ENCODE measurements around the gene NSD1. TPM values are rescaled to one million over a fixed set of nuclear protein-coding genes. Genes with fewer than 3 reads are reported as not detected.
A peak's percentile ranks its signal among the peaks of the same experiment; 100 is the strongest.

The NSD1 gene
- total RNA-seq, 1 donor, result 53.2 TPM

GRCh38 chr5:177194268-177194667 is 60.7 kb downstream of the NSD1 start:
- peak; percentile 79 for DNase-seq (ENCODE audit: insufficient read length, low spot score, missing footprints)
- no peaks in the 10 kb centered on the region for H3K9me3 ChIP-seq (ENCODE audit: low read depth, low read length)
- peaks cover 9% of the 10 kb centered on the region for H4K20me1 ChIP-seq (ENCODE audit: insufficient read depth, low read length)
- peaks cover 48% of the 10 kb centered on the region for H3K36me3 ChIP-seq (ENCODE audit: insufficient read depth, low read length)
- H3K4me2 ChIP-seq (ENCODE audit: insufficient read depth, low read length), result no peak overlapping the region
- H3K27ac ChIP-seq (ENCODE audit: low read depth, low read length), result peak overlapping the region; percentile 83
- H3K27me3 ChIP-seq (ENCODE audit: insufficient read depth, low read length), result no peaks in the 10 kb centered on the region
- no peak overlapping the region for H3K4me3 ChIP-seq (ENCODE audit: insufficient read depth, low read length)
- H3K79me2 ChIP-seq (ENCODE audit: insufficient read depth, low read length), result peaks cover 53% of the 10 kb centered on the region
- H3K4me1 ChIP-seq (ENCODE audit: insufficient read depth, low read length), result peaks cover 14% of the 10 kb centered on the region
- TF ChIP-seq CTCF (IDR thresholded peaks at IDR 0.05; ENCODE audit: extremely low read depth, low read depth, low read length), result no peak
- H2AFZ ChIP-seq (ENCODE audit: low read length), result no peak overlapping the region

GRCh38 chr5:177195307-177195952 is 61.9 kb downstream of the NSD1 start:
- Histone ChIP-seq H3K79me2 (ENCODE audit: insufficient read depth, low read length) (peaks cover 50% of the 10 kb centered on the region), H4K20me1 (ENCODE audit: insufficient read depth, low read length) (peaks cover 9% of the 10 kb centered on the region), H3K36me3 (ENCODE audit: insufficient read depth, low read length) (peaks cover 51% of the 10 kb centered on the region), H3K27me3 (ENCODE audit: insufficient read depth, low read length) (no peaks in the 10 kb centered on the region), H3K27ac (ENCODE audit: low read depth, low read length) (peak overlapping the region; percentile 83), H3K9me3 (ENCODE audit: low read depth, low read length) (no peaks in the 10 kb centered on the region), H3K4me1 (ENCODE audit: insufficient read depth, low read length) (peaks cover 14% of the 10 kb centered on the region), H2AFZ (ENCODE audit: low read length) (no peak overlapping the region), H3K4me3 (ENCODE audit: insufficient read depth, low read length) (no peak overlapping the region), H3K4me2 (ENCODE audit: insufficient read depth, low read length) (no peak overlapping the region)
- no peak for DNase-seq (ENCODE audit: insufficient read length, low spot score, missing footprints)
- TF ChIP-seq CTCF (IDR thresholded peaks at IDR 0.05; ENCODE audit: extremely low read depth, low read depth, low read length), result no peak

- Histone ChIP-seq H3K36me3 (ENCODE audit: insufficient read depth, low read length) (peaks cover 48% of the 10 kb centered on the region), H2AFZ (ENCODE audit: low read length) (no peak overlapping the region), H3K79me2 (ENCODE audit: insufficient read depth, low read length) (peaks cover 55% of the 10 kb centered on the region), H3K27me3 (ENCODE audit: insufficient read depth, low read length) (no peaks in the 10 kb centered on the region), H4K20me1 (ENCODE audit: insufficient read depth, low read length) (peaks cover 9% of the 10 kb centered on the region), H3K4me1 (ENCODE audit: insufficient read depth, low read length) (peaks cover 11% of the 10 kb centered on the region), H3K9me3 (ENCODE audit: low read depth, low read length) (no peaks in the 10 kb centered on the region), H3K4me3 (ENCODE audit: insufficient read depth, low read length) (no peak overlapping the region), H3K4me2 (ENCODE audit: insufficient read depth, low read length) (no peak overlapping the region), H3K27ac (ENCODE audit: low read depth, low read length) (no peak overlapping the region)
- DNase-seq (ENCODE audit: insufficient read length, low spot score, missing footprints), result no peak
- no peak for TF ChIP-seq CTCF (IDR thresholded peaks at IDR 0.05; ENCODE audit: extremely low read depth, low read depth, low read length)
Observed at GRCh38 chr5:177198738-177199137, 65.2 kb downstream of the NSD1 start.

- Histone ChIP-seq H4K20me1 (ENCODE audit: insufficient read depth, low read length) (peaks cover 11% of the 10 kb centered on the region), H3K4me2 (ENCODE audit: insufficient read depth, low read length) (no peak overlapping the region), H3K27me3 (ENCODE audit: insufficient read depth, low read length) (no peaks in the 10 kb centered on the region), H3K4me3 (ENCODE audit: insufficient read depth, low read length) (no peak overlapping the region), H3K9me3 (ENCODE audit: low read depth, low read length) (no peaks in the 10 kb centered on the region), H3K36me3 (ENCODE audit: insufficient read depth, low read length) (peaks cover 52% of the 10 kb centered on the region), H3K4me1 (ENCODE audit: insufficient read depth, low read length) (no peaks in the 10 kb centered on the region), H2AFZ (ENCODE audit: low read length) (no peak overlapping the region), H3K79me2 (ENCODE audit: insufficient read depth, low read length) (peaks cover 38% of the 10 kb centered on the region), H3K27ac (ENCODE audit: low read depth, low read length) (no peak overlapping the region)
- no peak for TF ChIP-seq CTCF (IDR thresholded peaks at IDR 0.05; ENCODE audit: extremely low read depth, low read depth, low read length)
- DNase-seq (ENCODE audit: insufficient read length, low spot score, missing footprints), result no peak
Observed at GRCh38 chr5:177204281-177204680, 70.7 kb downstream of the NSD1 start.

Data from osteoblast (primary cell).